ENCODE results near the gene RRH.

Gene RRH

GRCh38 chr4:109887071-109887470, 59.3 kb downstream of the RRH start:
- DNase-seq (ENCODE audit: low spot score in 2 of 2) (no peak), ATAC-seq (ENCODE audit: low read depth) (no peak)
- Mint-ChIP-seq H3K4me1 (no peaks in the 10 kb centered on the region), H3K4me3 (no peak overlapping the region), H3K9me3 (peaks cover 1% of the 10 kb centered on the region), H3K27me3 (peaks cover 2% of the 10 kb centered on the region), H3K36me3 (no peaks in the 10 kb centered on the region), H3K27ac (no peak overlapping the region)

- Mint-ChIP-seq H3K9me3 (peaks cover 3% of the 10 kb centered on the region), H3K4me1 (no peaks in the 10 kb centered on the region), H3K36me3 (no peaks in the 10 kb centered on the region), H3K4me3 (no peak overlapping the region), H3K27me3 (peaks cover 2% of the 10 kb centered on the region), H3K27ac (no peak overlapping the region)
- DNase-seq (ENCODE audit: low spot score in 2 of 2), result no peak
- ATAC-seq (ENCODE audit: low read depth), result no peak
These were observed 62.3 kb downstream of the RRH start for GRCh38 chr4:109890076-109890475.

Data from memory B cell (primary cell).